Esophagus squamous epithelium (tissue), 4 donors: ENCODE data around the gene SKI.

Source experiments
- CTCF ChIP-seq, 6 experiments: fragments of 450-650 bp in 4 of 6; fragments of 200-600 bp in 2 of 6; sonication (generic) in 2 of 6; IDR thresholded peaks; one replicate each; pipeline ENCODE4 v1.5.1; 2016 to 2019; ENCODE audit warnings: antibody characterized with exemption in 6 of 6, mild to moderate bottlenecking in 4 of 6, moderate library complexity in 4 of 6
- POLR2A ChIP-seq, 4 donors: fragments of 450-650 bp; IDR thresholded peaks; one replicate each; pipeline ENCODE4 v1.6.1; 2017; ENCODE audit warnings: antibody characterized with exemption in 4 of 4, mild to moderate bottlenecking in 4 of 4, moderate library complexity in 3 of 4

- TF ChIP-seq CTCF (IDR thresholded peaks at IDR 0.05) (no peak), POLR2A (IDR thresholded peaks at IDR 0.05) (no peak)
These were observed 11.4 kb upstream of the SKI start for GRCh38 chr1:2216767-2217058.
